ENCODE data around the gene TMEM212. TPM values are rescaled to one million over a fixed set of nuclear protein-coding genes. Genes with fewer than 3 reads are reported as not detected.

The TMEM212 gene
- not detected for total RNA-seq

DNA sequence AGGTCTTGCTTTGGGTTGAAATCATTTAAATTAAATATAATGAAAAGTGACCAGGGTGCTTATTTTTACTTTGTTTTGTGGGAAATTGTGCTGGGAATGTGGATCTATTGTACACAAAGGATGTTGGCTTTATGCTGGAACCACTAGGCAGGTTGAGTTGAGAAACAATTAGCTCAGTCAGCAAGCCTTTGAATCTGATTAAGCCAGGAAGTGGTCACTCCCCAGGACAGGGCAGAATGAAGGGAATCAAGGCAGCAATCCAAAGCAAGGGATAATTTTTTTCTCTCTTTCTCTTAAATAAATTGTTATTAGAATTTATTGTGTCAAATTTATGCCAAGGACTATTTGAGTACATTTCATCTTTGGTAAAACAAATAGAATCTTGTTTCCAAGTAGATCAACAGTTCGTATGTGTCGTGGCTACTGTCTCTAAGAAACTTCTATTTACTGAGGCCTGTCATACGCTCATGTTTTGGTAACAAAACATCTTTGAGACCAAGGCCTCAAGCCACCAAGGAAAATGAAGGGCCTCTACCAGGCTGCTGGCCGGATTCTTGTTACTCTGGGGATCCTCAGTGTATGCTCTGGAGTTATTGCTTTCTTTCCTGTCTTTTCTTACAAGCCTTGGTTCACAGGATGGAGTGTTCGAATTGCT lies at the start of gene TMEM212:
Gene TMEM212, plus strand, starts transcription at position 486 of the 655 bp plus-strand sequence. Its CDS starts 35 bp downstream, at position 521.
- H3K4me3 Mint-ChIP-seq, result no peak within 1 kb of the TSS
- peaks cover 4% of the 10 kb centered on the region for H3K36me3 Mint-ChIP-seq
- POLR2A ChIA-PET, result no interaction called here
- H3K4me1 Mint-ChIP-seq, result peaks cover 19% of the 10 kb centered on the region
- ATAC-seq (ENCODE audit: low read depth), result no peak
- no peak within 1 kb of the TSS for H3K27ac Mint-ChIP-seq
- DNase-seq, result no peak
- peaks cover 14% of the 10 kb centered on the region for H3K27me3 Mint-ChIP-seq
- H3K9me3 Mint-ChIP-seq, result peaks cover 2% of the 10 kb centered on the region

DNA sequence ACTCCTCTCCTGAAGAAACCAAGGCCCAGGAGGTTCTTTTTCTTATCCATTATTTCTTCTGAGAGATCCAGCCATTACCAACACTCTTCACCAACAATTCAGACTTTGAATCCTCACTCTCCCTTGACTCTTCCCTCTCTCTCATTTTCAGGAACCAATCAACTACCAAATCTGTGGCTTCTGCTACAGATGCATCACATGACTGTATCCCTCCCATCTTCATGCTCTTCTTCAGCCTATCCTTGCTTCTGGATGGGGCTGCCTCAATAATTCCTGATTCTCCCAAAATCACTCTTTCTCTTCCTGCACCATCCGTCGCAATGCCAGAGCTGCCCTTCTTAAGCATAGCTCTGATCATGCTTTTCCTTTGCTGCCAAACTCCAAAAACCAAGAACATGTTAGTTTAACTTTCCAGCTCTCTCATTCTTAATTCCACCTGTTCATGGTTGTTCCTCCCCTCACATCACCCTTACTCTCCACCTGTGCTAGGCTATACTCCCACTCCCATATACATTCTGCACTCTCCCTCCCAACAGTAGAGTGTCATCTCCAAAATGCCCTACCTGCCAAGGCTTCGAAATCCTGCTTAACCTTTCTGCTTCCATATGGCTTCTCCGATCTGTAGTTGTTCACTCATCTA lies 46.4 kb upstream of the TMEM212 start:
- POLR2A ChIA-PET, result no interaction called here
- Mint-ChIP-seq H3K36me3 (no peaks in the 10 kb centered on the region), H3K9me3 (no peaks in the 10 kb centered on the region), H3K4me3 (no peak overlapping the region), H3K4me1 (no peaks in the 10 kb centered on the region), H3K27ac (no peak overlapping the region), H3K27me3 (peaks cover 6% of the 10 kb centered on the region)
- ATAC-seq (ENCODE audit: low read depth), result no peak
- no peak for DNase-seq

DNA sequence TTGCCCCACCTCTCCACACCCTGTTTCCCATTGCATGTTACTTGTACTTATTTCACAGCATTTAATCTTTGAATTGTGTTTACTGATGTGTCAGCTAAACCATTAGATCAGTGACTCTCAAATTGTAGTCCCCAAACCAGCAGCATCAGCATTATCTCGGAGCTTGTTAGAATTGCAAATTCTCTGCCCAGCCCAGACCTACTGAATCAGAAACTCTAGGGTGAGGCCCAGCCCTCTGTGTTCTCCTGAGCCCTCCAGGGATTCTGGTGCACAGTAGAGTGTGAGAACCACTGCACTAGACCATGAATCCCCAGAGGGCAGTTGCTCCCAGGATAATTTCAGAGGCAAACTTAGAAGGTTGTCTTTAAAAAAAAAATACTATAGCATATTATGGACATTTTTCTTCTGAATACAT lies 45.9 kb upstream of the TMEM212 start:
- POLR2A ChIA-PET, result no interaction called here
- H3K4me3 Mint-ChIP-seq, result no peak overlapping the region
- no peak overlapping the region for H3K27ac Mint-ChIP-seq
- no peaks in the 10 kb centered on the region for H3K36me3 Mint-ChIP-seq
- H3K9me3 Mint-ChIP-seq, result no peaks in the 10 kb centered on the region
- DNase-seq (no peak), ATAC-seq (ENCODE audit: low read depth) (no peak)
- no peaks in the 10 kb centered on the region for H3K4me1 Mint-ChIP-seq
- peaks cover 3% of the 10 kb centered on the region for H3K27me3 Mint-ChIP-seq

DNA sequence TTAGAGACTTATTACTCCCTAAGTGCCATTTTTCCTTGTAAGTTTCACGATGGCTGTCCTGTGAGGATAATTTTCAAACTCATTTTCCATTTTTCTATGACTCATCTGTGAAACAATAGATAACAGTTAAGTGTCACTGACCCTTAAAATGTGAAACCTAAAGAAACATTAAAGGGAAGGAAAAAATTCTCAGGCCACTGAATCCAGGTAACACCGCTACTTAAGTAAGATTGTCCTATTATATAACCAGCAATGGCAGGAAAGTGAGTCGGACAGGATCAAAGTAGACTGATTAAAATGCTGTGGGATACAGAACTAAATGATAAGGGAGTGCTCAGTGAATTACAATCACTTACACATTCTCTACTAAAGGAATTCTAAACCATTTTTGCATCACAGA lies 45.3 kb upstream of the TMEM212 start:
- no peak overlapping the region for H3K27ac Mint-ChIP-seq
- POLR2A ChIA-PET, result no interaction called here
- H3K9me3 Mint-ChIP-seq, result no peaks in the 10 kb centered on the region
- no peak overlapping the region for H3K4me3 Mint-ChIP-seq
- ATAC-seq (ENCODE audit: low read depth), result no peak
- H3K27me3 Mint-ChIP-seq, result peaks cover 7% of the 10 kb centered on the region
- no peak for DNase-seq
- no peaks in the 10 kb centered on the region for H3K36me3 Mint-ChIP-seq
- no peaks in the 10 kb centered on the region for H3K4me1 Mint-ChIP-seq

DNA sequence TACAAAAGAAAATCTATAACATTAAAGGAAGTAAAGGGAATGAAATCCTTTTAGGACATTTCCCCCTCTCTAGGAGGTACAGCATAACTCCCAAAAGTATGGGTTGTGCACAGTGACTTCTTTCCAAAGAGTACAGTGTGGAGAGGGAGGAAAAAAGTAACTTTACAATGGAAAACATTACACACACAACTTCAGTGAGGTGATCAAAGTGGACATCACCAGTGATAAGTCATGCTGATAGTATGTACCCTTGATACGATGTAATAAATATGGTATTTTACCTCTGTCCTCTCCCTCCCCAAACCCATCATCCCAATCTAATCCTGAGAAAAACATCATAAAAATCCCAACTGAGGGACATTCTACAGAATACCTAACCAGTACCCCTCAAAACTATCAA lies 43.6 kb upstream of the TMEM212 start:
- Mint-ChIP-seq H3K27me3 (peaks cover 14% of the 10 kb centered on the region), H3K27ac (no peak overlapping the region), H3K9me3 (no peaks in the 10 kb centered on the region), H3K4me1 (no peaks in the 10 kb centered on the region), H3K4me3 (no peak overlapping the region), H3K36me3 (no peaks in the 10 kb centered on the region)
- no peak for ATAC-seq (ENCODE audit: low read depth)
- DNase-seq, result no peak
- POLR2A ChIA-PET, result no interaction called here

DNA sequence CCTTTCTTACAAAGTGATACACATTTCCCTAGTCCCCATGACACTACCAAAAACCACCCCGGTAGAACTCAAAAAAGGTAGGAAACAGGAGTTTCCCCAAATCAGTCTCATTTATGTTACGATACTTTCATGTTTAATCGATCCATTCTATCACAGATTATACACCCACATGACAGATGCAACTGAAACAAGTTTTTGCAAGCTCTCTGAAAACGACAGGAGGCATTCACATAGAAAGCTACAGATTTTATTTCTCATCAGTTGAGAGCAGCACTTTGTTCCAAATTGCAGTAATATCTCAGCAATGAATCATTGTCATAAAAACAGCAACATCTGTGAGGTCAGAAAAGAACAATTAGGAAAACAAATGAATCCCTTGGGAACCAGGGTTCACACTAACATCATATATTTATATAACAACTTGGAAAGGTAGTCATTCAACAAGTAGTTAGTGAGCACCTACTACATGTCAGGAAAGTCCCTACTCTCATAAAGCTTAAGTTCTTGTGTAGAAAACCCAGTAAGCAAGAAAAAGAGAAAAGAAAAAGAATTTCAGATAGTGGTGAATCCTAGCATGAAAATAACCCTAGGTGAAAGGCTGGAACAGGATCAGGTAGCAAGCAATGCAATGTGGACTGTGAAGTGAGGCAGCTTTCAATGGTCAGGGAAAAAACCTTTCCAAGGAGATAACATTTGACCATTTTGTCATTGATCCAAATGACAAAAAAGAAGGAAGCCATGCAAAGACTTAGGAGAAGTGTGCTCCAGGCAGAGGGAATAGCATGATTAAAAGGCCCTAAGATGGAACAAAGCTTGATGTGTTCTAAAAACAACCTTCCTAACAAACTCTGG lies 41.2 kb upstream of the TMEM212 start:
- no peak overlapping the region for H3K27ac Mint-ChIP-seq
- peaks cover 20% of the 10 kb centered on the region for H3K27me3 Mint-ChIP-seq
- DNase-seq (no peak), ATAC-seq (ENCODE audit: low read depth) (no peak)
- POLR2A ChIA-PET, result no interaction called here
- H3K4me1 Mint-ChIP-seq, result no peaks in the 10 kb centered on the region
- H3K36me3 Mint-ChIP-seq, result no peaks in the 10 kb centered on the region
- H3K4me3 Mint-ChIP-seq, result no peak overlapping the region
- no peaks in the 10 kb centered on the region for H3K9me3 Mint-ChIP-seq

DNA sequence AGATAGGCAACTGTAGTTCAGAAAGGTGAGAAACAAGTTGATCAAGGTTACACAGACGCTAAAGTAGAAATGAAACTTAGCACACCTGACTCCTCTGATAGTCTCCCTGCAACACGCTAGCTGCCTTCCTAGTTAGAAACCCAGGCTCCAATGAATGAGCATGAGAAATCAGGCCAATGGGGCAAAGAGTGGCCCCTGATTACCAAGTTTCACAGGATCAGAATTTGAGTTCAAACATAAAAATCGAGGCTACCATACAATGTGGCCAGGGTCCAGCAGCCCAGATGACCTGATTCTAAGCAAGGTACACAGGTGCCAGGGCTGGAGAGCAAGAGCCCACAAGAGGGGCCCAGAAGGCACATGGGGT lies 40.6 kb upstream of the TMEM212 start:
- peaks cover 25% of the 10 kb centered on the region for H3K27me3 Mint-ChIP-seq
- no peak for DNase-seq
- no peak overlapping the region for H3K27ac Mint-ChIP-seq
- H3K4me3 Mint-ChIP-seq, result no peak overlapping the region
- no peaks in the 10 kb centered on the region for H3K9me3 Mint-ChIP-seq
- no peaks in the 10 kb centered on the region for H3K4me1 Mint-ChIP-seq
- POLR2A ChIA-PET, result no interaction called here
- H3K36me3 Mint-ChIP-seq, result no peaks in the 10 kb centered on the region
- no peak for ATAC-seq (ENCODE audit: low read depth)

DNA sequence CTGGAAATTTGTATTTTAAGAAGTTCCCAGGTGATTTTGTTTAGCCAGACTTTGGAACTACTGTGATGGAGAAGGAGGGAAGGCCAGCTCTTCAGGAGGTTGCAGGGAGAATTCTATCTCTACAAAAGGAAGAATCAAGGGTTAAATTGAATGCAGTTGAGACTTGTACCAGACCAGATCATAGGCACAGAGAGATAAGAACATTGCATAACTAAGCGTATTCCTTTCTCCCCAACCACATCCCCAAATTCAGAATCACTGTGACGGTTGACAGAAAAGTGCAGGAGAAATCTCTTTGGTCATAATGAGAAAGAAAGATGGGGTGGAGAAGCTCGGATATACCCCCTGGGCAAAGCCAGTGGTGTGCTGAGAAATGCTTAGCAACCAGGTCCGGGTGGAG lies 40.1 kb upstream of the TMEM212 start:
- no peak for DNase-seq
- Mint-ChIP-seq H3K27ac (no peak overlapping the region), H3K4me1 (no peaks in the 10 kb centered on the region), H3K4me3 (no peak overlapping the region), H3K36me3 (no peaks in the 10 kb centered on the region), H3K27me3 (peaks cover 28% of the 10 kb centered on the region), H3K9me3 (no peaks in the 10 kb centered on the region)
- POLR2A ChIA-PET, result no interaction called here
- ATAC-seq (ENCODE audit: low read depth), result no peak

DNA sequence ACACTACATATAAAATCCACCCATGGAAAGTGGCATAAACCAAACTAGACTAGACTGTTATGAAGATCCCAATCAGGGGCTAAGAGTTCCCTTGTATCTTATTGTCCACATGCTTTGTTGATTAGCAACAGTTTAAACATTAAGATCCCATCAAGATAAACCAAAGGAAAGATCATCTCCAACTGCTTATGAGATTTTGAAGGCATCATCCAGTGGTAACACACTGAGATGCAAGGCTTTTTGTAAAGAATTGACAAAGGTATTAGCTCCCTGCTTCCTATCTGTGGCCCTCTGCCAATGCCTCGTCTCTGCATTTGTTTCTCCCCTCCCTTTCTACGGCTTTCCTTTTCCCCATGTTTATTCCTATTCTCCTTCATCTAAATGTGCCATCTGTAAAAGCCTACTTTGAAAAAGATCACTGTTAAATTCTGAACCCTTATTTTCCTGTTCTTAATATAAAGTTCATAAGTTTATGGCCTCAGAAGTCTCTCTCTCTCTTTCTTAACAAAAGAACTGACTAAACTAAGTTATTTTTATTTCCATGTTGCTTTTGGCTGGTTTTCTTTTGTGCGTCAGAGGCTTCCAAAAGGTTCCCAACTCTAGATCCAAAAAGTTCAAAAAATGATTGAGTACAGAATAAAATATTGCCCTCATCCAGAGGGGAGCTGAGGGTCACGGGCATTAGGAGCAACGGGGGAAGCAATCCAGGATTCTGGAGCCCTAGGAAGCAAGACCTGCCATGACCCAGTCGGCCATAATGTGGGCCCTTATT lies 38.3 kb upstream of the TMEM212 start:
- H3K9me3 Mint-ChIP-seq, result no peaks in the 10 kb centered on the region
- H3K4me1 Mint-ChIP-seq, result peaks cover 8% of the 10 kb centered on the region
- H3K27ac Mint-ChIP-seq, result no peak overlapping the region
- ATAC-seq (ENCODE audit: low read depth), result no peak
- H3K4me3 Mint-ChIP-seq, result no peak overlapping the region
- no peaks in the 10 kb centered on the region for H3K36me3 Mint-ChIP-seq
- POLR2A ChIA-PET, result no interaction called here
- peaks cover 37% of the 10 kb centered on the region for H3K27me3 Mint-ChIP-seq
- DNase-seq, result no peak

DNA sequence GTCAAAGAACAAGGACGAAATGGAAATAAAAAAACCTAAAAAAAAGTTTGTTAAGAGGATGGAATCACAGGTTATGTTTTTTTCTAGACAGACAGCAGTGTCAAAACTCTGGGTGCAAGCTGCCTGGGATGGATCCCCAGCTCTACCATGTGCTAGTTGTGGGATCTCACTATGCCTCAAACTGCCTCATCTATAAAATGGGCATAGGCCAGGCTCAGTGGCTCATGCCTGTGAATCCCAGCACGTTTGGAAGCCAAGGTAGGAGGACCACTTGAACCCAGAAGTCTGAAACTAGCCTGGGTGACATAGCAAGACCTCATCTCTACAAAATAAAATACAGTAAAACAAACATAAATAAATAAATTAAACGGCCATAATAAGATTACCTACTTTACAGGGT lies 37.5 kb upstream of the TMEM212 start:
- Mint-ChIP-seq H3K4me1 (peaks cover 11% of the 10 kb centered on the region), H3K9me3 (no peaks in the 10 kb centered on the region), H3K36me3 (no peaks in the 10 kb centered on the region), H3K4me3 (no peak overlapping the region), H3K27me3 (peaks cover 42% of the 10 kb centered on the region), H3K27ac (no peak overlapping the region)
- no peak for DNase-seq
- POLR2A ChIA-PET, result no interaction called here
- no peak for ATAC-seq (ENCODE audit: low read depth)

DNA sequence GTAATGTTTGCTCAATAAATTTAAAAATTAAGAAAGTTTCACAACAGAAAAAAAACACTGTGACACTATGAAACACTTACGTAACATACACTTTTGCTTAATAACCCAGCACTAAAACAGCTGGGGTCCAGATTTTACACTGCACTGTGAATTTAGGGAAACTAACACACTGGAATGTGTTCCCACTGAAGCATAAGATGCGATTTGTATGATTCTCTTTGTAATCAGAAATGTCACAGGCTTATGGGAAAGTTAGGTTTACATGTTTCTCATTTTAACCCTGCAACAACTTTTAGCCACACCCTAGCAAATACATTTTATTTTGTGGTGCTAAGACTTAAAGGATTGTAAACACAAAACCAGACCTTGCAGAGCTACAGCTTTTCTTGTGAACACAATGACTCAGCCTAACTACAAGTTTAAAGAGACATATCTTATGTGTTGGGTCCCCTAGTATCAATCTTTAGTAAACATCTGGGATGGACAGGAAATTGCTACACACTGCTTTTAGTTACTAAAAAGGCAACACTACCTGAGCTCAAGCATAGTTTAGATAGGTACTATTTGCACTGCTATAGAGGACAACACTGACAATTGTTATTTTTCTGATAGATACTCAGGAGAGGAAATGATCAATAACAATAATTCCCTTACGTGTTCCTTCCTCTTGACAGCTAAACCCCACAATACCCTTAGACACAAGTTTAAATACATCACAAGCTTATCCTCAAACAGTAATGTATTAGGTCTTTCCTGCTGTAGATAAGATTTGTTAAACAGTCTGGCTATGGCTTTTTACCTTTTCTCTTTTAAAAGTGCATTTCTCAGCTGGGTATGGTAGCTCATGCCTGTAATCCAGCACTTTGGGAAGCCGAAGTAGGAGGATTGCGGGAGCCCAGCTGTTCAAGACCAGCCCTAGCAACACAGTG lies 36.7 kb upstream of the TMEM212 start:
- DNase-seq, result no peak
- Mint-ChIP-seq H3K9me3 (no peaks in the 10 kb centered on the region), H3K27me3 (peaks cover 50% of the 10 kb centered on the region), H3K36me3 (no peaks in the 10 kb centered on the region), H3K4me3 (no peak overlapping the region), H3K27ac (no peak overlapping the region), H3K4me1 (peaks cover 12% of the 10 kb centered on the region)
- POLR2A ChIA-PET, result no interaction called here
- ATAC-seq (ENCODE audit: low read depth), result no peak

DNA sequence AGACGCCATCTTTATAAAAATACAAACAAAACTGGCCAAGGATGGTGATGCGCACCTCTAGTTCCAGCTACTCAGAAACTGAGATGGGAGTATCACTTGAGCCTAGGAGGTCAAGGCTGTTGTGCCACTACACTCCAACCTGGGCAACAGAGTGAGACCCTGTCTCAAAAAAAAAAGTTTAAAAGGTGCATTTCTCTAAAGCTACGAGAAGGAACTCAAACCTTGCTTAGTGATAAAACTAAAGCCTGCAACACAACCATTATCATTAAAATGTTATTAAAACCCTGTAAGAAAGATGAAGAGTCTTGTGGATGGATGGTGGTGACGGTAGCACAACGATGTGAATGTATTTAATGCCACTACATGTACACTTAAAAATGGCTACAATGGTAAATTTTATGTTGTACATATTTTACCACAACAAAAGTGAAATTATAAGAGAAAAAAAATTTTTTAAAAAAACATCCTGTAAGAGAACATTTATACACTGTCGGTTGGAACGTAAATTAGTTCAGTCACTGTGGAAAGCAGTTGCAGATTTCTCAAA lies 35.9 kb upstream of the TMEM212 start:
- DNase-seq (no peak), ATAC-seq (ENCODE audit: low read depth) (no peak)
- no peak overlapping the region for H3K4me3 Mint-ChIP-seq
- peaks cover 12% of the 10 kb centered on the region for H3K4me1 Mint-ChIP-seq
- POLR2A ChIA-PET, result no interaction called here
- H3K9me3 Mint-ChIP-seq, result no peaks in the 10 kb centered on the region
- H3K27me3 Mint-ChIP-seq, result peaks cover 54% of the 10 kb centered on the region
- no peaks in the 10 kb centered on the region for H3K36me3 Mint-ChIP-seq
- no peak overlapping the region for H3K27ac Mint-ChIP-seq

Data from activated naive CD8-positive, alpha-beta T cell treated with anti-CD3 and anti-CD28 coated beads, Interleukin-2, amount 10 ng/mL, durations not matched to agents 7 days and 5 days (primary cell).